HepG2 (cell line): Measurements from ENCODE around the gene TTC6. TPM values are rescaled to one million over a fixed set of nuclear protein-coding genes. Genes with fewer than 3 reads are reported as not detected.

ENCODE experiments used
- ARID2 ChIP-seq: sonication (generic); formaldehyde crosslinking; IDR thresholded peaks from 2 replicates; pipeline ENCODE4 v1.8.1; 2022; ENCODE audit warnings: mild to moderate bottlenecking, missing genetic modification reagents, borderline replicate concordance
- ARNT2 ChIP-seq: sonication (generic); formaldehyde crosslinking; IDR thresholded peaks from 2 replicates; pipeline ENCODE4 v1.8.0; 2022; ENCODE audit warnings: mild to moderate bottlenecking, low read depth, missing genetic modification reagents, moderate library complexity
- BCL3 ChIP-seq: sonication (generic); formaldehyde crosslinking; IDR thresholded peaks from 2 replicates; pipeline ENCODE4 v1.5.1; 2020; ENCODE audit warnings: mild to moderate bottlenecking, missing genetic modification reagents, moderate library complexity
- FOSL2 ChIP-seq: sonication (generic); formaldehyde crosslinking; IDR thresholded peaks from 2 replicates; pipeline ENCODE4 v1.4.0; 2020; ENCODE audit warnings: missing genetic modification reagents
- HOXA3 ChIP-seq: sonication (generic); formaldehyde crosslinking; IDR thresholded peaks from 2 replicates; pipeline ENCODE4 v1.5.0; 2020; ENCODE audit warnings: missing genetic modification reagents
- KLF11 ChIP-seq: IDR thresholded peaks from 2 replicates; pipeline ENCODE4 v1.6.1; 2016; ENCODE audit warnings: missing compliant biosample characterization
- MAZ ChIP-seq, 2 experiments: sonication (generic) in 1 of 2; formaldehyde crosslinking in 1 of 2; IDR thresholded peaks; 2 replicates each; pipeline versions ENCODE4 v1.5.0 to v1.6.1; 2012 to 2020; ENCODE audit warnings: low read depth in 2 of 2, mild to moderate bottlenecking in 2 of 2, borderline replicate concordance in 1 of 2, improper control_type of control experiment in 1 of 2, low read length in 1 of 2, missing genetic modification reagents in 1 of 2, moderate library complexity in 1 of 2
- MIER2 ChIP-seq: IDR thresholded peaks from 2 replicates; pipeline ENCODE4 v1.6.1; 2016; ENCODE audit warnings: missing biosample characterization, missing genetic modification reagents
- MLLT10 ChIP-seq: sonication (generic); formaldehyde crosslinking; IDR thresholded peaks from 2 replicates; pipeline ENCODE4 v1.4.0; 2020; ENCODE audit warnings: missing genetic modification reagents
- MZF1 ChIP-seq: sonication (generic); formaldehyde crosslinking; IDR thresholded peaks from 2 replicates; pipeline ENCODE4 v1.8.1; 2023; ENCODE audit warnings: mild to moderate bottlenecking, missing genetic modification reagents, borderline replicate concordance
- PHF5A ChIP-seq: IDR thresholded peaks from one replicate; pipeline ENCODE4 v1.6.1; 2018; ENCODE audit warnings: low read depth, missing genetic modification reagents; ENCODE audit not compliant: unreplicated experiment
- PRDM15 ChIP-seq: sonication (generic); formaldehyde crosslinking; IDR thresholded peaks from 2 replicates; pipeline ENCODE4 v1.4.0; 2020; ENCODE audit warnings: missing genetic modification reagents
- SOX13 ChIP-seq, 3 experiments: fragments of 450-650 bp in 1 of 3; sonication (generic) in 1 of 3; formaldehyde crosslinking in 1 of 3; IDR thresholded peaks in 2 of 3; conservative IDR thresholded peaks in 1 of 3; 2 replicates each; pipeline versions ENCODE4 v1.5.0 to v1.6.1; 2016 to 2020; ENCODE audit warnings: antibody characterized with exemption in 1 of 3, mild to moderate bottlenecking in 1 of 3, missing compliant biosample characterization in 1 of 3, missing genetic modification reagents in 1 of 3, moderate library complexity in 1 of 3
- SSRP1 ChIP-seq: IDR thresholded peaks from 2 replicates; pipeline ENCODE4 v1.6.1; 2016; ENCODE audit warnings: control low read depth
- TGIF2 ChIP-seq: IDR thresholded peaks from 2 replicates; pipeline ENCODE4 v1.6.1; 2016; ENCODE audit warnings: control low read depth, missing compliant biosample characterization
- ZFYVE20 ChIP-seq: sonication (generic); formaldehyde crosslinking; IDR thresholded peaks from 2 replicates; pipeline ENCODE4 v1.8.0; 2023; ENCODE audit warnings: low read depth, mild to moderate bottlenecking, moderate library complexity, missing genetic modification reagents, borderline replicate concordance
- ZNF180 ChIP-seq: sonication (generic); formaldehyde crosslinking; IDR thresholded peaks from 2 replicates; pipeline ENCODE4 v1.4.0; 2020; ENCODE audit warnings: low read depth, missing genetic modification reagents, borderline replicate concordance
- ZNF431 ChIP-seq: sonication (generic); formaldehyde crosslinking; IDR thresholded peaks from 2 replicates; pipeline ENCODE4 v1.9.0; 2022; ENCODE audit warnings: missing genetic modification reagents, low read depth, mild to moderate bottlenecking, borderline replicate concordance
- ZNF557 ChIP-seq: sonication (generic); formaldehyde crosslinking; IDR thresholded peaks from 2 replicates; pipeline ENCODE4 v1.4.0; 2020; ENCODE audit warnings: missing genetic modification reagents
- ZNF749 ChIP-seq: sonication (generic); formaldehyde crosslinking; IDR thresholded peaks from 2 replicates; pipeline ENCODE4 v1.8.0; 2022; ENCODE audit warnings: mild to moderate bottlenecking, missing genetic modification reagents, moderate library complexity, borderline replicate concordance
- ZNF773 ChIP-seq: sonication (generic); formaldehyde crosslinking; IDR thresholded peaks from 2 replicates; pipeline ENCODE4 v1.4.0; 2020; ENCODE audit warnings: missing genetic modification reagents, borderline replicate concordance
- polyA plus RNA-seq, 8 experiments: library from polyadenylated mRNA; depleted of rRNA in 3 of 8; stranded (reverse) in 7 of 8; unstranded in 1 of 8; fragments of >200 nt; fragmentation: Illumina TruSeq in 4 of 8; extraction: Trizol in 4 of 8; gene quantifications; 2 replicates each; pipeline versions ENCODE4 v1.2.1 to v1.2.3, GENCODE V29; 2011 to 2016; ENCODE audit warnings: low read depth in 4 of 8, missing spikeins in 1 of 8, mixed read lengths in 1 of 8; ENCODE audit not compliant: insufficient read depth in 1 of 8
- total RNA-seq, 5 experiments: library from RNA; depleted of rRNA; stranded (reverse); fragments of >200 nt; fragmentation: Illumina TruSeq; extraction: Trizol; gene quantifications; 2 replicates each; pipeline ENCODE4 v1.2.3, GENCODE V29; 2016; ENCODE audit warnings: low read depth in 1 of 5
- TF ChIP-seq, protein P1 (sequence below): sonication (generic); formaldehyde crosslinking; IDR thresholded peaks from 2 replicates; pipeline ENCODE4 v1.8.0; 2022; ENCODE audit warnings: missing genetic modification reagents, mild to moderate bottlenecking, borderline replicate concordance

Gene TTC6
- total and polyA plus RNA-seq, 2 of the 13 experiments (the other 11 are each of a cell fraction or from before 2014, with no cell fraction given): 9.3 to 27.4 TPM

DNA sequence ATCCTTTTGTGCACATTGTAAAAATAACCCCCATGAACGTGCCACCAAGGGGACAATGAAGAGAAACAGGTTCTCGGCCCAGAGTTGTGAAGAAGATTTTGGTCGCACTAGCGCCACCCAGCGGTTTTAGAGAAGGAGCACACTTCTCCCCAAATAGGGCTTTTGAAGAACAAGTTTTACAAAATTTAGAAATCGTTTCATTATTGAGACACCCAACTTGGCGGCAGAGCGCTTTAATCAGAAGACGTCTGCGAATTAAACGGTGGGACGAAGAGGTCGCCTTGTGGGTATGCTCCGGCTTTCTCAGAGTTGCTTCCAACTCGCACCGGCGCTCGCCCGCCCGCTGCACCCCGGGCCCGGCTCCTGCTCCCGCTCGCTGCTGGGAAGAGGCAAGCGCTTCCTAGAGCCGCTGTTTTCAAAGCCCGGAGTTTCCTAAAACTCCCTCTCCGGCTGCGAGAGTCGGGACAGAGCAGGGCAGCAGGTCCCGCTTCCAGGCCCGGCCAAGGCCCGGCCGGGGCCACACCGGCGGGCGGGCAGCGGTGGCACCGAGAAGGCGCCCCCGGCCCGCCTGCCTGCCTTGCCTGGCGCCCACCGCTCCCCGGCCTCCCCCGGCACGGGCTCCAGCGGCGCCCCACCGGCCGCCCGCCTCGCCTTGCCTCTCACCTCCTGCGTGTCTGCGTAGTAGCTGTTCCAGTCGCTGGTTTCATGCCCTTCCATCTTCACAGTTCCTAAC is 1.0 kb upstream of the TTC6 start (continued):
- peak; percentile 16; the same call in 1 of the 2 replicates for TF ChIP-seq MZF1 (CRISPR knock-in tag)
- TF ChIP-seq SSRP1: no peak
- peak; percentile 61 for TF ChIP-seq HOXA3
- TF ChIP-seq ZNF773 (CRISPR knock-in tag): 0 out of 2 replicates have a peak, but pooled peaks have one; percentile 43
- TF ChIP-seq, protein P1, sequence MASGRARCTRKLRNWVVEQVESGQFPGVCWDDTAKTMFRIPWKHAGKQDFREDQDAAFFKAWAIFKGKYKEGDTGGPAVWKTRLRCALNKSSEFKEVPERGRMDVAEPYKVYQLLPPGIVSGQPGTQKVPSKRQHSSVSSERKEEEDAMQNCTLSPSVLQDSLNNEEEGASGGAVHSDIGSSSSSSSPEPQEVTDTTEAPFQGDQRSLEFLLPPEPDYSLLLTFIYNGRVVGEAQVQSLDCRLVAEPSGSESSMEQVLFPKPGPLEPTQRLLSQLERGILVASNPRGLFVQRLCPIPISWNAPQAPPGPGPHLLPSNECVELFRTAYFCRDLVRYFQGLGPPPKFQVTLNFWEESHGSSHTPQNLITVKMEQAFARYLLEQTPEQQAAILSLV (CRISPR knock-in tag): peak; percentile 43; the same call in 1 of the 2 replicates
- TF ChIP-seq SOX13 (IDR thresholded peaks at IDR 0.05): no peak
- TF ChIP-seq SOX13 (CRISPR knock-in tag; conservative IDR thresholded peaks at IDR 0.05 in 1 of 2, IDR thresholded peaks at IDR 0.05 in 1 of 2): peak; percentile 64 to 85; a peak in 2 of 4 replicates
- peak; percentile 66 for TF ChIP-seq PHF5A (CRISPR knock-in tag)
- TF ChIP-seq MAZ (IDR thresholded peaks at IDR 0.05; ENCODE audit: borderline replicate concordance, low read depth, low read length): no peak
- TF ChIP-seq MAZ (CRISPR knock-in tag; IDR thresholded peaks at IDR 0.05; ENCODE audit: low read depth): peak; percentile 14; the same call in 1 of the 2 replicates
- TF ChIP-seq ZFYVE20: 0 out of 2 replicates have a peak, but pooled peaks have one; percentile 58
- peak; percentile 84; the same call in 1 of the 2 replicates for TF ChIP-seq ZNF557 (CRISPR knock-in tag)
- TF ChIP-seq ZNF749: peak; percentile 89
- TF ChIP-seq MLLT10: peak; percentile 91; the same call in 1 of the 2 replicates
- TF ChIP-seq PRDM15: peak; percentile 50; the same call in 1 of the 2 replicates
- peak; percentile 88; the same call in 1 of the 2 replicates for TF ChIP-seq ARID2 (CRISPR knock-in tag)
- TF ChIP-seq ZNF180 (CRISPR knock-in tag): no peak; the same call in 1 of the 2 replicates
- peak; percentile 27; the same call in 1 of the 2 replicates for TF ChIP-seq FOSL2 (CRISPR knock-in tag)
- TF ChIP-seq KLF11 (CRISPR knock-in tag): peak; percentile 34; the same call in 1 of the 2 replicates
- peak; percentile 82 for TF ChIP-seq ARNT2 (CRISPR knock-in tag)
- TF ChIP-seq ZNF431: no peak; the same call in 1 of the 2 replicates
- TF ChIP-seq BCL3 (CRISPR knock-in tag): peak; percentile 53; the same call in 1 of the 2 replicates
- no peak for TF ChIP-seq MIER2
- peak; percentile 4; the same call in 1 of the 2 replicates for TF ChIP-seq TGIF2 (CRISPR knock-in tag)
